ENCODE measurements around the gene SMURF1.

GRCh38 chr7:99032928-99033327, 111.0 kb downstream of the SMURF1 start:
- TF ChIP-seq CTCF (conservative IDR thresholded peaks at IDR 0.05 in 1 of 2, IDR thresholded peaks at IDR 0.05 in 1 of 2; ENCODE audit: extremely low read depth in 1 of 2, insufficient read depth in 1 of 2, low read depth in 1 of 2, low read length in 2 of 2) (no peak), EZH2 (IDR thresholded peaks at IDR 0.05; ENCODE audit: borderline replicate concordance, low read length) (no peak)

Measured in mammary epithelial cell (primary cell).